GM21381 (cell line): ENCODE results near the gene TEX22.

ENCODE experiments used
- ATAC-seq: cut with Tn5 transposase; IDR thresholded peaks from one replicate; pipeline ENCODE4 v1.9.1; 2021; ENCODE audit warnings: mild to moderate bottlenecking, moderate library complexity; ENCODE audit not compliant: unreplicated experiment

TEX22 gene

GRCh38 chr14:105366386-105367074, 31.8 kb upstream of the TEX22 start:
- no peak for ATAC-seq

- no peak for ATAC-seq
Observed at GRCh38 chr14:105367116-105368031, 31.0 kb upstream of the TEX22 start.

DNA sequence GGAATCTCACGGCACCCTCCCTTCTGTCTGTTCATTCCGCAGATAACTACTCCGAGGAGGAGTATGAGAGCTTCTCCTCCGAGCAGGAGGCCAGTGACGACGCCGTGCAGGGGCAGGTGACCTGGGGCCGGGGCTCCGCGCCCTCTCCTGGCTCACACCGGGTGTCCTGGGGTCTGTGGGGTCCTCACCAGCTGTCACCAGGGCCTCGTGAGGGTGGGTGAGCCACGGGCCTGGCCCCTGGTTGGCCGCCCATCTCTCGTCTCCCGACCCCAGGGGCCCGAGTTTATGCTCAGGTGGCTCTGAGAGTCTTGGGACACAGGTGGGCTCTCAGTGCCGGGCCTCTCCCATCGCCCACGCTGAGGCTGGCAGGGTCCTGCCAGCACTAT, 30.3 kb upstream of the TEX22 start:
- no peak for ATAC-seq

DNA sequence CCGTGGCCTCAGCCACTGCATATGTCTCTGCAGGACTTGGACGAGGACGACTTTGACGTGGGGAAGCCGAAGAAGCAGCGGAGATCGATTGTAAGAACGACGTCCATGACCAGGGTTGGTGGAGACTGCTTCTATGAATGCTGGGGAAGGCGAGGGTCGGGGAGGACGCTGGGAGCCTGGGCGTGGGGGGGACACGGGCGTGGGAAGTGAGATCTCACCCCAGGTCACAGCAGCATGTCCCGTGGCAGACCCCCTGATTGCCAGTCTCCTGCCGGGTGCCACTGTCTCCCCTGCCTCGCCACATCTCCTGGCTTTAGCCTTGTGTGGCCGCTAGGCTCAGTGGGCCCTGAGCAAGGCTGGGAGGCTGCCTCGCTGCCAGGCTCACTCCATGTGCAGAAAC, 29.9 kb upstream of the TEX22 start:
- no peak for ATAC-seq

GRCh38 chr14:105368910-105369652, 29.3 kb upstream of the TEX22 start:
- ATAC-seq: no peak

DNA sequence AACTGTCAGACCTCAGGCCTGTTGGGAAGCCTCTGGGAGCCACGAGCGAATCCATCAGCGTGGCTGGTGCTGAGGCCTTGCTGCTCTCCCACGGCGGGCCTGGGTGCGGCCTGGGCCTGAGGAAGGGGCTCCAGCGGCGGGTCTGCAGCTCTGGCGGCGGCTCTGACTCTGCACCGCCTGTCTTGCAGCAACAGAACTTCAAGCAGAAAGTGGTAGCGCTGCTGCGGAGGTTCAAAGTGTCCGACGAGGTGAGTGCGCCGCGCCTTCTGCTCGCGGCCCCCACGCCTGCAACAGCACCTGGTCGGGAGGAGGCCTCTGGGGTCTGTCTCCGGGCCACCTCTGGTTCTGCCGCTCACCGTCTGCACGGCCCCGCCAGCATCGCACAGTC, 28.7 kb upstream of the TEX22 start:
- no peak for ATAC-seq

DNA sequence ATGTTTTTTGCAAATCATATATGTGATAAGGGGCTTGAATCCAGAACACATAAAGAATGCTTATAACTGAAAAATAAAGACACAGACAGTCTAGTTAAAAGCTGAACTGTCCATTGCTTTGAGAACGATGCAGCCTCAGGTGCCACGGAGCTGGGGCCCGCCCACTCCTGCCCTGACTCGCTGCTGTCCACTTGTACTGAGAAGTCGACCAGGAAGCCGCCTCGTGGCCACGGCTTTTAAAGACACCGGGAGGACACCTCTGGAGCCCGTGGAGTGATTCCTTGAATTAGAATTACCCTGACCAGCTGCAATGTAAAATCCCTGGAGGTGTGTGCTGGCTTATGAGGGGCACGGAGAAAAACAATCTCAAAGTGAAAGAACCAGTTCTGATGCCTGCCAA, 23.9 kb upstream of the TEX22 start:
- no peak for ATAC-seq

- no peak for ATAC-seq
Observed at GRCh38 chr14:105375635-105376057, 22.7 kb upstream of the TEX22 start.

GRCh38 chr14:105376521-105377440, 21.6 kb upstream of the TEX22 start:
- ATAC-seq: no peak

- no peak for ATAC-seq
Observed at GRCh38 chr14:105377555-105378182, 20.7 kb upstream of the TEX22 start.

DNA sequence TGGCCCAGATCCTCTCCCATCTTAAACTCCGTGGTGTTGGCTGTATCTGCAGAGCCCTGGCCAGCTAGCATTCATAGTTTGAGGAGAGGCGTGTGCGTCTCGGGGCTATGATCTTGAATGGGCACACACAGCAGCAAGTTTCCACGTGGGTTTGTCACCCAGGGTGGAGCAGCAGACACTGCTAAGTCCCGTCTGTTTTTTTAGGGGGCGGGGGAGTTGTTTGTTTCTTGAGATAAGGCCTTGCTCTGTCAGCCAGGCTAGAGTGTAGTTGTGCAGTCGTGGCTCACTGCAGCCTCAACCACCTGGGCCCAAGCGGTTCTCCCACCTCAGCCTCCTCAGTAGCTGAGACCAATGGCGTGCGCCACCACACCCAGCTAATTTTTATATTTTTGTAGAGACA, 20.1 kb upstream of the TEX22 start:
- no peak for ATAC-seq

- no peak for ATAC-seq
Observed at GRCh38 chr14:105378873-105379685, 19.3 kb upstream of the TEX22 start.

GRCh38 chr14:105379946-105380345, 18.4 kb upstream of the TEX22 start:
- no peak for ATAC-seq

- ATAC-seq: no peak
Observed at GRCh38 chr14:105380756-105381155, 17.6 kb upstream of the TEX22 start.

DNA sequence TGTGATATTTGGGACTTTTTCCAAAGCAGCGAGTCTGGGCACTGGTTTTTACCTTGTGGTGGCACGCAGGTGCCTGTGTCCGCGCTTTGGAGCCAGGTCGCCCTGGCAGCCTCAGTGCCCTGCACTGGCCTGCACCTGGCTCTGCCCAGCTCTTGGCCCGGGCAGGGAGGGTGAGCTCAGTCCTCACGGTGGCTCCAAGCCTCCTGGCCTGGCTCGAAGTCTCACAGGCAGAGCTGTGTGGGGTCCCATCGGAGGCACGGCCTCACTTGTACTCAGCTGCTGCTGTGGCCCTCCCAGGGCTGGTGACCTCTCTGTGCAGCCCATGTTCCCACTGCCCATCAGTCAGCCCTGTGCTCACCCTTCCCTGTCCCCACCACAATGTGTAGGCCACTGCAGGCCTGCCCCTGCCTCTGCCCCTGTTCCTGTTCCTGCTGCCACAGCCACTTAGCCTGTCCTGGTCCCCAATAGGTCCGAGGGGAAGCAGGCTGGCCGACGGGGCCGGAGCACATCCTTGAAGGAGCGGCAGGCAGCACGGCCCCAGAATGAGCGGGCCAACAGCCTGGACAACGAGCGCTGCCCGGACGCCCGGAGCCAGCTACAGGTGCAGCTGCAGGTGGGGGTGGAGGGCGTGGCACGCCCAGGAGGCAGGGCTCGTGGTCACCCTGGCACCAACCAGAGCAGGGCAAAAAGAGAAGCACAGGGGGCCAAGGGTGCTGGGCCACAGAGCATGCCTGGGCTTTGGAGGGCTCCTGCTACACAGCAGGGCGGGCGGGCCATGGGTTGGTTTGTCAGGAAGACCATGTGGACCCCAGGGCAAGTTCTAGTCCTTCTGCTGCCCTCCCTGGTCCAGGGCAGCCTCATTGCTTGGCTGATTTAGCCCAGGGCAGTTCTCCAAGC, 16.6 kb upstream of the TEX22 start:
- ATAC-seq: no peak

GRCh38 chr14:105382343-105383082, 15.8 kb upstream of the TEX22 start:
- no peak for ATAC-seq

DNA sequence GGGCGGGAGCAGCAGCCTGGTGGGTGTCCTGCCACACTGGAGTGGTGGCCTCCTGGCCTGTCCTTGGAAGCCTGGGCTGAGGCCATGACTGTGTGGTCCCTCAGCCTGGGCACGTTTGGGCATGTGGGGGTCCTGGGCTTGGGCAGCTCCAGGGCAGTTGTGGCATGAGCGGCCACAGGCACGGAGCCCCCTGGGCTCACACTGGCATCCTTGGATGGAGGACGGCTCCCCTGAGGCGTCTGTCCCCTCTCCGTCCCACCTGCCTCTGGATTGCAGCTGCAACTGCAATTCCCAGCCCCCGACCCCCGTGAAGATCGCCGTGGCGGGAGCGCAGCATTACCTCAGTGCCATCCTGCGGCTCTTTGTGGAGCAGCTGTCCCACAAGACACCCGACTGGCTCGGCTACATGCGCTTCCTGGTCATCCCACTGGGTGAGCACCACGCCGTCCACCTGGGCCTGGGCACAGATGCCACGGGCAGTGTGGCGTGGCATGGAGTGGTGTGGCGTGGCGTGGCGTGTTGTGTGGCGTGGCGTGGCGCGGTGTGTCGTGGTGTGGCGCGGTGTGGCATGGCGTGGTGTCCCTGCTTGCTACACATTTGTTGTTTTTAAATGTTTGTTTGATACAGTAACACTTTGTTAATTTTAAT, 15.1 kb upstream of the TEX22 start:
- no peak for ATAC-seq
